Measurements from ENCODE around the gene SLC39A13. TPM values are rescaled to one million over a fixed set of nuclear protein-coding genes. Genes with fewer than 3 reads are reported as not detected.

Gene SLC39A13
- total and polyA plus RNA-seq, 3 experiments from 2014 or later = 20.2 to 39.4 (median 23.4) TPM

DNA sequence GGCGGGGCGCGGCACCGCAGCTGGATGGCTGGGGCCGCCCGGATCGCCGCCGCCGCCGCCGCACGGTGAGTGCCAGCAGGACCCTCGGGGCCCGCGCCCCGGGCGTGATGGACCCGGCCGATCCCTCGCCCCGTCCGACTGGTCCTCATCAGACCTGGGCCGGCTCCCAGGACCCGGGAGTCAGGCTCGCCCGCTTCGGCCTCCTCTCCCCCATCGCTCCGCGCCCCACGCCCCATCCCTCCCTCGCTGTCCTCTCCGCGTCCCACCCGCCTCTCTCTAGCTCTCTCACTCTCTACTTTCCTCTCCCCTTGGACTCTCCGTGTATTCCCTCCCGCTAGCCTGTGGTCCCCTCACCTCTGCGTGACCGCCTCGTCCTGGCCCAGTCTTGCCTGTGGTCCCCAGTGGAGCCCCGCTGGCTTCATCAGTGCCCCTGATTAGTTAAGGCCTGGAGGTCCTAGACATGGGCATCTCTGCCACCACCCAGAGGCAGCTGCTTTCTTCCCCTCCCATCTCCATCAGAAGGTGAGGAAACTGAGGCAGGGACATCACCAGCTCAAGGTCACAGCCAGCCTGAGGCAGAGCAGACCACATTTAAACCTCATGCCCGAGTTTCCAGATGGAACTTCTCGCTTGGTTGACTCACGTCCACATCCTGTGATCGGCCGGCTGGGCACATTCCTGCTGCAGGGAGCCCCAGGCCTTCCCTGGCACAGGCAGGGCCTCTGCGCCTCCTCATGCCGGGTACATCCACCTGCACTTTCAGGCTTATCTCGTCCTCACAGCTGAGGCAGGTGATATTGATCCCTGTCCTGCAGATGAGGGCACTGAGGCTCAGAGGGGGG is 429 bp downstream of the SLC39A13 start:
- Mint-ChIP-seq H3K4me1 (peaks cover 15 to 32% (median 20%) of the 10 kb centered on the region in 3 donors), H3K27ac (peak overlapping the region; percentile 83 to 98 (median 94)), H3K4me3 (peak overlapping the region; percentile 87 to 96 (median 91)), H3K27me3 (no peaks in the 10 kb centered on the region), H3K36me3 (peaks cover 0 to 18% (median 2%) of the 10 kb centered on the region in 3 donors), H3K9me3 (no peaks in the 10 kb centered on the region)
- Histone ChIP-seq H3K27ac (ENCODE audit: low read depth, low read length) (peak overlapping the region; percentile 40), H3K36me3 (ENCODE audit: insufficient read depth, low read length) (peaks cover 1% of the 10 kb centered on the region), H3K4me3 (ENCODE audit: low read length) (peak overlapping the region; percentile 65), H3K9me3 (ENCODE audit: low read length) (no peaks in the 10 kb centered on the region), H3K27me3 (ENCODE audit: insufficient read depth, low read length, poor library complexity, severe bottlenecking) (no peaks in the 10 kb centered on the region), H3K4me1 (ENCODE audit: insufficient read depth, low read length) (peaks cover 19% of the 10 kb centered on the region)
- DNase-seq = peak in 1 of 5 donors; percentile 45
- POLR2A ChIA-PET = interaction anchor here (1.0 kb wide), 1 partner anchor 17 kb away, joined by 6 read pairs; the partner anchor contains the start of gene PSMC3
- CTCF ChIA-PET = interaction anchor here (0.9 to 7.1 kb wide), 7 partner anchors 9 to 231 kb away, joined by 4 to 129 read pairs (median 5); partner anchors contain the start of gene ACP2

DNA sequence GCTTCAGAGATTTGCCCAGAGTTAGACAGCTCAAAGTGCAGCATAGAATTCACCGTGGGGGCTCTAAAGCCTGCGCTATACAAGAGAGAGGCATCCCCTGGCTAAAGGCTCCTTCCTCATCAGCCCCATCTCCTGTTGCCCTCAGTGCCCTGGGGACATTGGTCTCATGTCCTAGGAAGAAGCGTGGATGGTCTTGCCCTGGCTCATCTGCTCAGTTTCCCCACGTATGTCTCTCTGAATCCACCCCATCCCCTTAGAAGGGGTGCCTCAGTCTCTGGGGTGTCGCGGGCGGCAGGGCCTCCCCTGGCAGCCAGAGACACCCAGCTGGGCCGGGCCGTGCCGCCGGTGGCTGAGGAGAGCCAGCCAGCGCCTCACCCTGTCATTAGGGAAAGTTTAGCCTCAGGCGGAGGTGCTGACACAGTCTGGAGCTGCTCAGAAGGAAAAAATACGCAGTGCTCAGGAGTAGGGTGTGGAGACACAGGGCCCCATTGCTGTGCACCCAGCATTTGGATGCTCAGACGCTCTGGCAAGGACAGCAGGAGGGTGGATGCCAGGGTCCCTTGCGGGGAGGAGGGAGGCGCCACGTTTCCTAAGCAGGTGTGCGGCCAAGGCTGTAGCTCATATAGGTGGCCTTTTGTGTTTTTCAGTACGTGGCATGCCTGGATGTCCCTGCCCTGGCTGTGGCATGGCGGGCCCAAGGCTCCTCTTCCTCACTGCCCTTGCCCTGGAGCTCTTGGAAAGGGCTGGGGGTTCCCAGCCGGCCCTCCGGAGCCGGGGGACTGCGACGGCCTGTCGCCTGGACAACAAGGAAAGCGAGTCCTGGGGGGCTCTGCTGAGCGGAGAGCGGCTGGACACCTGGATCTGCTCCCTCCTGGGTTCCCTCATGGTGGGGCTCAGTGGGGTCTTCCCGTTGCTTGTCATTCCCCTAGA is 1.3 kb downstream of the SLC39A13 start:
- Histone ChIP-seq H3K4me3 (ENCODE audit: low read length) (peak overlapping the region; percentile 65), H3K9me3 (ENCODE audit: low read length) (no peaks in the 10 kb centered on the region), H3K4me1 (ENCODE audit: insufficient read depth, low read length) (peaks cover 19% of the 10 kb centered on the region), H3K36me3 (ENCODE audit: insufficient read depth, low read length) (peaks cover 7% of the 10 kb centered on the region), H3K27ac (ENCODE audit: low read depth, low read length) (peak overlapping the region; percentile 40), H3K27me3 (ENCODE audit: insufficient read depth, low read length, poor library complexity, severe bottlenecking) (no peaks in the 10 kb centered on the region)
- Mint-ChIP-seq H3K36me3 (peaks cover 0 to 26% (median 7%) of the 10 kb centered on the region in 3 donors), H3K27me3 (no peaks in the 10 kb centered on the region), H3K27ac (peak overlapping the region; percentile 83 to 98 (median 94)), H3K4me1 (peaks cover 15 to 32% (median 23%) of the 10 kb centered on the region in 3 donors), H3K9me3 (no peaks in the 10 kb centered on the region), H3K4me3 (peak overlapping the region; percentile 87 to 96 (median 91))
- no peak for DNase-seq
- POLR2A ChIA-PET = interaction anchor here (1.0 to 1.4 kb wide), 3 partner anchors 9 to 16 kb away, joined by 5 to 6 read pairs (median 6); partner anchors contain the start of gene PSMC3
- CTCF ChIA-PET = interaction anchor here (0.9 to 7.1 kb wide), 9 partner anchors 10 to 232 kb away, joined by 4 to 129 read pairs (median 5); partner anchors contain the start of gene PSMC3

DNA sequence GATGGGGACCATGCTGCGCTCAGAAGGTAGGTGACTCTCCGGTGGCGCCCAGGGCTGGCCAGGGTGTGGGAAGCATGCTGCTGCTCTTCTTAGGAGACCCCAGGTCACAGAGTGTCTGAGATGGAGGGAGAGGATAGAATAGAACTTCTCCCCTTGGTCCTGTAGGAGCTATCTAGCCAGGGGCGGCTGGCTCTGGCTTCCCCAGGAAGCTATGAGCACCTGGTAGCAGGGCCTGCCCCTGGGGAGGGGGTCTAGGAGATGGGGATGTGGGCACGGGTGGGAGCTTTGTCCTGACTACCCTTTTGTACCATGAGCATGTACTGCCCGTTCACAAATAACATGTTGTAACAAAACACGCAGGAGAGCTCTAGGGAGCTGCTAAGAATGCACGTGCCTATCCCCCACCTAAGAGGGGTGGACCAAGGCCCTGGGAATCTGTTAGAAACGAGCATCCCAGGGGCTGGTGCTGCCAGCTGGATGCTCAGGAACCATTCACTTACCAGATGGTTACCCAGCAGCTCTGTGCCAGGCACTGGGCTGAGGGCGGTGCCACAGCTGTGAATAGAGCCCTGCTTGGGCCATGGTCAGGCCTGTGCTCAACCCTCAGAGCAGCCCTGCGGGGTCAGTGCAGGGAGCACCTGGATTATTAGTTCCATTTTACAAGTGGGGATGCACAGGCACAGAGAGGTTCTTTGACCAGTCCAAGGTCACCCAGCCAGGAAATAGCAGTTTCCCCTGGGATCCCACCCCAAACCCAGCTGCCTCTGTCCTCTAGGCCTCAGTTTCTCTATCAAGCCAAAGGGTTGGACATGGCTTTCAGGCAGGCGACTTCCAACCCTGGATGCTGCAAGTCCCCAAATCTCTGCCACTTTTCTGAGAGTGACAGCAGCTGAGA is 2.2 kb downstream of the SLC39A13 start:
- Mint-ChIP-seq H3K27me3 (no peaks in the 10 kb centered on the region), H3K36me3 (peaks cover 0 to 33% (median 7%) of the 10 kb centered on the region in 3 donors), H3K27ac (peak overlapping the region in 2 of 8 donors; percentile 15 to 83), H3K4me1 (peaks cover 15 to 32% (median 23%) of the 10 kb centered on the region in 3 donors), H3K4me3 (peak overlapping the region; percentile 8 to 79 (median 37)), H3K9me3 (no peaks in the 10 kb centered on the region)
- Histone ChIP-seq H3K9me3 (ENCODE audit: low read length) (no peaks in the 10 kb centered on the region), H3K27ac (ENCODE audit: low read depth, low read length) (no peak overlapping the region), H3K36me3 (ENCODE audit: insufficient read depth, low read length) (peaks cover 7% of the 10 kb centered on the region), H3K27me3 (ENCODE audit: insufficient read depth, low read length, poor library complexity, severe bottlenecking) (no peaks in the 10 kb centered on the region), H3K4me3 (ENCODE audit: low read length) (no peak overlapping the region), H3K4me1 (ENCODE audit: insufficient read depth, low read length) (peaks cover 19% of the 10 kb centered on the region)
- POLR2A ChIA-PET = interaction anchor here (0.8 to 1.4 kb wide), 3 partner anchors 10 to 37 kb away, joined by 4 to 6 read pairs (median 5); partner anchors contain the start of gene PSMC3
- CTCF ChIA-PET = interaction anchor here (0.7 to 7.1 kb wide), 11 partner anchors 12 to 177 kb away, joined by 3 to 129 read pairs (median 9); partner anchors contain the start of gene PSMC3
- no peak for DNase-seq

DNA sequence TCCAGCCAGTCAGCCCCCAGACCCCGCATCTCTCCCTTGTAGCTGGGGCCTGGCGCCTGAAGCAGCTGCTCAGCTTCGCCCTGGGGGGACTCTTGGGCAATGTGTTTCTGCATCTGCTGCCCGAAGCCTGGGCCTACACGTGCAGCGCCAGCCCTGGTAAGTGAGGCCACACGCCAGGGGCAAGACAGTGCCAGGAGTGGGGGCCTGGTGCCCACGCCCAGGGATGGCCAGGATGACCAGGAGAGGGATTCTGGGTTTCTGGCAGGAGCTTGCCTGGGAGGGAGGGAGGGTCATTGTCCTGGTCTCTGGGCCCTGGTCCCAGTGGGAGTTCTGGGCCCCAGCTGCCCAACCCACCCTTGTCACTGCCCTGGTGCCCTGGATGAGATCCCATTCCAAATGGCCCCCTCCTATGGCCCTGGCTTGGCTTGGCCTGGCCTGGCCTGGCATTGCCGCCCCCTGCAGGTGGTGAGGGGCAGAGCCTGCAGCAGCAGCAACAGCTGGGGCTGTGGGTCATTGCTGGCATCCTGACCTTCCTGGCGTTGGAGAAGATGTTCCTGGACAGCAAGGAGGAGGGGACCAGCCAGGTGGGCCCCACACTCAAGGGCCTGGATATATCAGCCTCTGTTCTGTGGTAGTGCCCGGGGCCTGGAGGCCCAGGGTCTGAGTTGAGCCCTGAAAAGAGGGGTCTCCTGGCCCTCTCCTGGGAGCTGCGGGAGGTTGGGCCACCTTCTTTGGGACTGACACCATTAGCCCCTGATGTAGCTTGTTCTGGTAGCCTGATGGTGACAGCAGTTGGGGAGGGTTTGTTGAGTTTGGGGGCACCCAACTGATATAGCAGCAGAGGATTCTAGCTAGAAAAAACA is 3.7 kb downstream of the SLC39A13 start:
- ChIA-PET POLR2A (interaction anchor here (0.6 to 1.0 kb wide), 3 partner anchors 12 to 38 kb away, joined by 3 to 5 read pairs (median 3); partner anchors contain the start of gene PSMC3), CTCF (interaction anchor here (0.6 to 7.1 kb wide), 32 partner anchors 13 to 259 kb away, joined by 3 to 129 read pairs (median 3); partner anchors contain the start of gene PSMC3)
- H3K36me3 ChIP-seq (ENCODE audit: insufficient read depth, low read length) = peaks cover 7% of the 10 kb centered on the region
- H3K9me3 ChIP-seq (ENCODE audit: low read length) = no peaks in the 10 kb centered on the region
- H3K36me3 Mint-ChIP-seq = peaks cover 0 to 40% (median 7%) of the 10 kb centered on the region in 3 donors
- H3K27ac Mint-ChIP-seq = peak overlapping the region in 1 of 8 donors; percentile 41
- peak; percentile 20 to 65 (median 42) for DNase-seq
- H3K27me3 ChIP-seq (ENCODE audit: insufficient read depth, low read length, poor library complexity, severe bottlenecking) = no peaks in the 10 kb centered on the region
- H3K9me3 Mint-ChIP-seq = no peaks in the 10 kb centered on the region
- H3K4me3 Mint-ChIP-seq = no peak overlapping the region
- peaks cover 12 to 28% (median 19%) of the 10 kb centered on the region in 3 donors for H3K4me1 Mint-ChIP-seq
- H3K4me3 ChIP-seq (ENCODE audit: low read length) = no peak overlapping the region
- no peaks in the 10 kb centered on the region for H3K27me3 Mint-ChIP-seq
- H3K27ac ChIP-seq (ENCODE audit: low read depth, low read length) = no peak overlapping the region
- H3K4me1 ChIP-seq (ENCODE audit: insufficient read depth, low read length) = peaks cover 18% of the 10 kb centered on the region

DNA sequence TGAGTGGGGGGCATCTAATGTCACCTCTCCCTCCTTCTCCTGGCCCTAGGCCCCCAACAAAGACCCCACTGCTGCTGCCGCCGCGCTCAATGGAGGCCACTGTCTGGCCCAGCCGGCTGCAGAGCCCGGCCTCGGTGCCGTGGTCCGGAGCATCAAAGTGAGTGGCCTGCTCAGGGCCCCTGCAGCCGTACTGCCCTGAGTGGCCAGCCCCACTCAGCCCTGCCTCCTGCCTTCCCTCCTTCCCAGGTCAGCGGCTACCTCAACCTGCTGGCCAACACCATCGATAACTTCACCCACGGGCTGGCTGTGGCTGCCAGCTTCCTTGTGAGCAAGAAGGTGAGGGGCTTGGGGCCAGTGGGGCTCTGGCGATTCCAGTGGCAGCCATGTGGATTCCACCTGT is 5.0 kb downstream of the SLC39A13 start:
- no peaks in the 10 kb centered on the region for H3K9me3 ChIP-seq (ENCODE audit: low read length)
- no peak for DNase-seq
- H3K4me3 Mint-ChIP-seq = no peak overlapping the region
- H3K4me3 ChIP-seq (ENCODE audit: low read length) = no peak overlapping the region
- H3K4me1 ChIP-seq (ENCODE audit: insufficient read depth, low read length) = peaks cover 10% of the 10 kb centered on the region
- H3K27ac ChIP-seq (ENCODE audit: low read depth, low read length) = no peak overlapping the region
- CTCF ChIA-PET = interaction anchor here (1.0 to 7.1 kb wide), 8 partner anchors 12 to 241 kb away, joined by 3 to 129 read pairs (median 9); partner anchors contain the start of gene PSMC3
- H3K27me3 Mint-ChIP-seq = no peaks in the 10 kb centered on the region
- H3K9me3 Mint-ChIP-seq = no peaks in the 10 kb centered on the region
- POLR2A ChIA-PET = interaction anchor here (0.6 kb wide), 1 partner anchor 16 kb away, joined by 9 read pairs; no protein-coding TSS in a partner anchor
- H3K4me1 Mint-ChIP-seq = peaks cover 5 to 20% (median 11%) of the 10 kb centered on the region in 3 donors
- no peaks in the 10 kb centered on the region for H3K27me3 ChIP-seq (ENCODE audit: insufficient read depth, low read length, poor library complexity, severe bottlenecking)
- H3K36me3 Mint-ChIP-seq = peaks cover 0 to 51% (median 7%) of the 10 kb centered on the region in 3 donors
- H3K27ac Mint-ChIP-seq = no peak overlapping the region
- peaks cover 13% of the 10 kb centered on the region for H3K36me3 ChIP-seq (ENCODE audit: insufficient read depth, low read length)

DNA sequence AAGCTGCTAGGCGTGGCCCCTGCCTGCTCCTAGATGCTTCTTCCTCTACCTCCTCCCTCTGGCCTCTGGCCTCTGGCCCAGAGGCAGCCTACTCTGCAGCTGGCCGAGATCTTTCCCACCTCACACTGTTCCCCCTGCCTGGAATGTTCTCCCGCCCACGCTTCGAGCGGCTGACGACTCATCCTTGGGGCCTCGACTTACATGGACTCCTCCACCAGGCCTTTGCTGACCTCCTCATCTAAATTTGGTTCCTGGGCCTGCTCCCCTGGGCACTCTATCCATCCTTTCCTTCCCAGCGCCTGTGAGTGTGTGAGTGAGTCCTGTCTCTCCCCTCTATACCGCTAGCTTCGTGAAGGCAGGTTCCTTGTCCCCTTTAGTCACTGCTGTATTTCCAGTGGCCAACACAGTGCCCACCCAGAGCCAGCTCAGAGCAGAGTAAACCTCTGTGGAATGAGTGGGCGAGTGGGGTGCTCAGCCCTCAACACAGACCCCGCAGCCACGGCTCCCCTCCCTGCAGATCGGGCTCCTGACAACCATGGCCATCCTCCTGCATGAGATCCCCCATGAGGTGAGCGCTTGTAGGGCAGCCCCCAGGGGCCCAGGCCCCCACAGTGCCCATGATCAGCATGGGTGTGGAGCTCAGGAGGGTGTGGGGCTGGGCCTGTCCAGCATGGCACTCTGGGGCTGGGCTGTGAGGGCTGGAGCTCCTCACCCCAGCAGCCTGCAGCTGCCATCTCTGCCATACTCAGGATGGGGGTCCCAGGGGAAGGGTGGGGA is 5.7 kb downstream of the SLC39A13 start:
- CTCF ChIA-PET = interaction anchor here (1.0 to 2.0 kb wide), 2 partner anchors 39 to 84 kb away, joined by 3 to 7 read pairs; no protein-coding TSS in a partner anchor
- Mint-ChIP-seq H3K27ac (peak overlapping the region in 2 of 8 donors; percentile 30 to 86), H3K4me1 (peaks cover 4 to 16% (median 8%) of the 10 kb centered on the region in 3 donors), H3K4me3 (no peak overlapping the region), H3K9me3 (no peaks in the 10 kb centered on the region), H3K36me3 (peaks cover 0 to 57% (median 10%) of the 10 kb centered on the region in 3 donors), H3K27me3 (no peaks in the 10 kb centered on the region)
- DNase-seq = no peak
- Histone ChIP-seq H3K27ac (ENCODE audit: low read depth, low read length) (no peak overlapping the region), H3K36me3 (ENCODE audit: insufficient read depth, low read length) (peaks cover 17% of the 10 kb centered on the region), H3K4me1 (ENCODE audit: insufficient read depth, low read length) (peaks cover 6% of the 10 kb centered on the region), H3K4me3 (ENCODE audit: low read length) (no peak overlapping the region), H3K27me3 (ENCODE audit: insufficient read depth, low read length, poor library complexity, severe bottlenecking) (no peaks in the 10 kb centered on the region), H3K9me3 (ENCODE audit: low read length) (no peaks in the 10 kb centered on the region)
- POLR2A ChIA-PET = no interaction called here
